Esophagus mucosa (tissue), 1 donor: Measurements from ENCODE around the gene AKR1A1. TPM values are rescaled to one million over a fixed set of nuclear protein-coding genes. Genes with fewer than 3 reads are reported as not detected.
"Not testable (repeated sequence)": the region's sequence is repeated elsewhere in the genome, so short reads cannot be mapped to it uniquely, and the experiment has no call there.

Experiments
- ATAC-seq: fragments of 200-7000 bp; cut with Tn5 transposase; one replicate; pipeline ENCODE4 v1.9.1; 2020
- total RNA-seq: library from RNA; stranded (reverse); gene quantifications from one replicate; pipeline ENCODE4 v1.2.4, GENCODE V29; 2023
- donor health status: DM: yes; HTN: yes; CAD: no.

Gene AKR1A1
- total RNA-seq, 1 donor from 2014 or later, result 223 TPM

DNA sequence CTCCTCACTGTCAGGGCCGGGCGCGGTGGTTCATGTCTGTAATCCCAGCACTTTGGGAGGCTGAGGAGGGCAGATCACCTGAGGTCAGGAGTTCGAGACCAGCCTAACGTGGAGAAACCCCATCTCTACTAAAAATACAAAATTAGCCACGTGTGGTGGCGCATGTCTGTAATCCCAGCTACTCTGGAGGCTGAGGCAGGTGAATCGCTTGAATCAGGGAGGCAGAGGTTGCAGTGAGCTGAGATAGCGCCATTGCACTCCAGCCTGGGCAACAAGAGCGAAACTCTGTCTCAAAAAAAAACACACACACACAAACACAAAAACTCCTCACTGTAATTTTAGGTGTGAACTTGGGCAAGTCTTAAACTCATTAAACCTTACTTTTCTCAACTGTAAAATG is 26.7 kb upstream of the AKR1A1 start:
- not testable (repeated sequence) for ATAC-seq

GRCh38 chr1:45526135-45526644 is 24.4 kb upstream of the AKR1A1 start:
- ATAC-seq, result no peak

GRCh38 chr1:45530632-45531135 is 19.9 kb upstream of the AKR1A1 start:
- ATAC-seq, result no peak

GRCh38 chr1:45531873-45532272 is 18.8 kb upstream of the AKR1A1 start:
- ATAC-seq, result no peak

DNA sequence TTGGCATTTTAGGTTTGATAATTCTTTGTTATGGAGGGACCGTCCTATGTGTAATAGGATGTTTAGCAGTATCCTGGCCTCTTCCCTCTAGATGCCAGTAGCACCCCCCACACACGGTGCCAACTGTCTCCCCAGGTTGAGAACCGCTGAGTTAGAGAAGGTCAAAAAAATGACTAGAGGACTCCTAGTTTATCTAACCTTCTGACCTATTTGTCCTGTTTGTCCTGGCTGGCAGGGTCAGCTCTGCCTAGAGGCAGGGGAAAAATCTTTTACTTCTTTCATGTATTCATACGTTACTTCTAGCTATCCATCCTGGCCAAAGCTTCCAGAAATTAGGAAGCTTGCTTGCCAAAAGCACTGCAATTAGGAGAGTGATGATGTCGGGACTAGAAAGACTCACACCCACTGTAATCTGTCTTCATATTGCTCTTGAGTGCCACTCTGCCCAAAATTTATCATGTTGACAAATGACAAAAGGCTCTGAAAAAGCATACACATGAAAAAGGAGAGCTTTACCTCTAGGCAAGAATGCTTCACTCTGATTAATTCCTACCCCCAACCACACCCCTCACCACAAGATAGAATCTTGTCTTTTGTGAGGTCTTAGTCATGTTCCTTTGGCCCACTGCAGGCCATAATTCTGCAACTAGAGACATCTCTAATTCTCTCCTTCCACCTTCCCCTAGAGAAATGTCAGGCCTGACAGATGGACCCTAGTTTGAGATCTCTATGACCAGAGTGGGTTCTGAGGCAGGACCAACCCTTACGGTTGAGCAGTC is 14.4 kb upstream of the AKR1A1 start:
- no peak for ATAC-seq

DNA sequence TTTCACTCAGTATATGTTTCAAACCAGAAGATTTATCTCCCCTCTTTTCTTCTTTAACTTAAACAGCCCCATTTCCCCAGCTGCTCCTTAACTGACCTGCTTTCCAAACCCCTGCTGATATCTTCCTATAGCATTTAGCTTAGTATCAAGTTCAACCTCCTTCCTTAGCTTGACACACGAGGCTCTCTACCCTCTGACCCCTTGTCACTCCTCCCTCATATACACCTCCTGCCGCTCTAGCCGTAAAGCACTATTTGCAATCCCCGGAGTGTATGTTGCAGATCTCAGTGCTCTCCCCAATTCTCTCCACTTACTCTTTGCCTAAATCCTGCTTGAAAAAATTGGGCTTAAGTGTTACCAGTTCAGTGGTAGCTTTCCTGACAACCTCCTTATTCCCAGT is 13.7 kb upstream of the AKR1A1 start:
- no peak for ATAC-seq

- no peak for ATAC-seq
Observed at GRCh38 chr1:45541193-45541592, 9.4 kb upstream of the AKR1A1 start.

GRCh38 chr1:45542591-45542990 is 8.0 kb upstream of the AKR1A1 start:
- ATAC-seq, result peak; percentile 12

GRCh38 chr1:45543581-45544417 is 6.8 kb upstream of the AKR1A1 start:
- ATAC-seq, result peak; percentile 69

DNA sequence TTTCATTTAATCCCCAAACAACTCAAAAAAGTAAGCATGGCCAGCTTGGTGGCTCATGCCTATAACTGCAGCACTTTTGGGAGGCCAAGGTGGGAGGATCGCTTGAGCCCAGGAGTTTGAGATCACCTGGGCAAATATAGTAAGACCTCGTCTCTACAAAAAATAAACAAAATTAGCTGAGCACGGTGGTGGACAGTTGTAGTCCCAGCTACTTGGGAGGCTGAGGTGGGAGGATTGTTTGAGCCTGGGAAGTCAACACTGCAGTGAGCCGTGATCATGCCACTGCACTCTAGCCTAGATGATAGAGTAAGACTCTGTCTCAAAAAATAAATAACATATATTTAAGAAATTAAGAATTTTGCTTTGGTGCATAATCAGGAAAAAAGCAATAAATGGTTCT is 6.1 kb upstream of the AKR1A1 start:
- ATAC-seq, result no peak

GRCh38 chr1:45545019-45545493 is 5.6 kb upstream of the AKR1A1 start:
- ATAC-seq, result no peak

- no peak for ATAC-seq
Observed at GRCh38 chr1:45545553-45546310, 4.9 kb upstream of the AKR1A1 start.

GRCh38 chr1:45551684-45552083 is 1.1 kb downstream of the AKR1A1 start:
- no peak for ATAC-seq

GRCh38 chr1:45552331-45552730 is 1.7 kb downstream of the AKR1A1 start:
- ATAC-seq, result peak; percentile 55

DNA sequence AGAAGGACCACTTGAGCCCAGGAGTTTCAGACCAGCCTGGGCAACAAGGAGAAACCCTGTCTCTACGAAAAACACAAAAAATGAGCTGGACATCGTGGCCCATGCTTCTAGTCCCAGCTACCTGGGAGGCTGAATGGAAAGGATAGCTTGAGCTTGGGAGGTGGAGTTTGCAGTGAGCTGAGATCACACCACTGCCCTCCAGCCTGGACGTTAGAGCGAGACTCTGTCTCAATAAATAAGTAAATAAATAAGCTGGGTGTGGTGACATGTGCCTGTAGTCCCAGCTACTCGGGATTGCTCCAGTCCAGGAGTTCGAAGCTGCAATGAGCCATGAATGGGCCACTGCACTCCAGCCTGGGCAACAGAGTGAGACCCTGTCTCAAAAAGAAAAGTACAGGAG is 3.6 kb downstream of the AKR1A1 start:
- no peak for ATAC-seq

DNA sequence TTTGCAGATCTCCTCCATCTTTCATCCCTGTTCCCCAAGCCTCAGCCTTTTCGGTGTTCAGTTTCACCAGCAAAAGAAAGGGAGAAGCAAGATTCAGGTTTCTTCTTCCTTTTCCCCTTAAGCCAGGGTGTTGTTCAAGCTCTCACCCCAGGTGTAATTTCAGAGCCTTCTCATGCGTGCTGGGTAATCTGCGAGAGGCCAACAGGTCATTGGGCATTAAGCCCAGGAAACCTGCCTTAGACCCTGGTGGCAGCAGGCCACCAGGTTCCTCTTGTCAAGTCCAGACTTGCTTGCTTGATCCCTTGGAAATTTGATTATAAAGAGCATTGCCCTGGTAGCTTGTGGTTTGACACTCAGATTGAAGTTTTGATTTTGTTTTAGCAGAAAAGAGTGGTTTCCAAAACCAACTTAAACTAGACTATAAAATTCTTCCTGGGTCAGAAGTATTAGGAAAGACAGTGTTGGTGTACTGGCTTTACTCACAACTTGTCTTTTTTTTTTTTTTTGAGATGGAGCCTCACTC is 6.9 kb downstream of the AKR1A1 start:
- peak; percentile 94 for ATAC-seq

DNA sequence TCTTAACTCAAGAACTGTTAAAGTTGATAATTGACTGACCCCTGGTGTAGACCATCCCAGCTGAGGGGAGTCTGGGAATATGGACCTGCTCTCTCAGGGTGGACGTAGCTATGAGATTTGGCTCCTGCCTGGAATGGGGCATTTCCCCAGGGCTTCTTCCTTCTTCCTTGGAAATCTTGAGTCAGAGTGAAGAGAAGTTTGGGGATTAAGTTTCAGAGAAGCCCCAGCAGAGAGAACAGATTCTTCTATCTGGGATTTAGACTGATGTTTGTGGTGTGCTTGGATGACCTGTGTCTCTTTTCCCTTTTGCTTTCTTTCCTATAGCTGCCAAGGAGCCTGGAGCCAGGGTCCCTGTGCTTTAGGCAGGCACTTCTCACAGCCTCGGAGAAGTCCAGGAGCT is 13.2 kb downstream of the AKR1A1 start:
- no peak for ATAC-seq

DNA sequence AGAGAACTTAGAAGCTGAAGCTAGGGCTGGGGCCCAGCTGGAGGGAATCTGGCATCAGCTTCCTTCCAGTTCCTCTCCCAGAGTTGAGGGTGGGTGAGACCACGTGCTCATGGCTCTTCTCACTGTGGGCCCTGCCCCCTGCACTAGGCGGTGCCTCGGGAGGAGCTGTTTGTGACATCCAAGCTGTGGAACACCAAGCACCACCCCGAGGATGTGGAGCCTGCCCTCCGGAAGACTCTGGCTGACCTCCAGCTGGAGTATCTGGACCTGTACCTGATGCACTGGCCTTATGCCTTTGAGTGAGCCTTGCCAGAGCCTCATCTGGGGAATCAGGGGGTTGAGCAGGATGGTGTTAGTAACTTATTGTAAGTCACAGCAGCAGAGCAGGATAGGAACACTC is 16.1 kb downstream of the AKR1A1 start:
- peak; percentile 25 for ATAC-seq

DNA sequence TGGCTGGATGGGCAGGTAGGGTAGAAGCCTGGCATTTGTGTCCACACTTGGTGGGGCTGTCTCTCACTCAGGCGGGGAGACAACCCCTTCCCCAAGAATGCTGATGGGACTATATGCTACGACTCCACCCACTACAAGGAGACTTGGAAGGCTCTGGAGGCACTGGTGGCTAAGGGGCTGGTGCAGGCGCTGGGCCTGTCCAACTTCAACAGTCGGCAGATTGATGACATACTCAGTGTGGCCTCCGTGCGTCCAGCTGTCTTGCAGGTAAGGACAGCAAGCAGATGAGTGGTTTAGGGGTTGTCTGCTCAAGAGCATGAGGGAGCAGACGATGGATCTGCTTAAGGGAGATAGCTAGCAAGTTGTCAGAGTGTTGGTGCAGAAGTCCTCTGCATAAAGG is 17.3 kb downstream of the AKR1A1 start:
- ATAC-seq, result no peak

- ATAC-seq, result peak; percentile 84
Observed at GRCh38 chr1:45568421-45568820, 17.8 kb downstream of the AKR1A1 start.

GRCh38 chr1:45569571-45569961 is 18.9 kb downstream of the AKR1A1 start:
- ATAC-seq, result no peak

DNA sequence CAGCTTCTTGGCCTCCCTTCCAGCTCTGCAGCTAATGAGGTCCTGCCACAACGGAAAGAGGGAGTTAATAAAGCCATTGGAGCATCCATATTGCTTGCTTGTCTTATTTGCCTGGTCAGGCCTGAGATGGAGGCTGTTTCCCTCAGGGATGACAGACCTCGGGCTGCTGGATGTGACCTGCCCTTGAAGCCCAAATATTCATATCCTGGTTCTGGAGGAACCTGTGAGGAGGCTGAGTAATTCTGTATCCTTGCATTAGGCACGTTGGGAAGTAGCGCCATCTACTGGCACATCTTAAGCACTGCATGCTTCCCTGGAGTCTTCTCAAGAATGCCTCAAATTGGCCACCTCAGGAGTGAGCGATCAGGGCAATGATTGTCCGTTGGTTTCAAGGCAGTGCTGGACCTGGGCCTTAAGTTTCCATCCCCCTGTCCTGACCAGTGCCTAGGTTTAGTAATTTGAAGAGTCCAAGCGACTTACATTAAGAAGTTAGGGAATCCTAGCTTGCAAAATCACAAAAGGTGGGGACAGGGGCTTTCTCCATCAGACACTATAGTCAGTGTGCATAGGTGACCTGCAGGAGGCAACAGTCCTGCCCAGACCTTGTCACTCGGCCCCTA is 19.4 kb downstream of the AKR1A1 start:
- ATAC-seq, result peak; percentile 87
